GM12878 (cell line): ENCODE results near the gene ADAMTS6. TPM values are rescaled to one million over a fixed set of nuclear protein-coding genes. Genes with fewer than 3 reads are reported as not detected.

Experiments used
- ATAC-seq: fragments of 200-7000 bp; cut with Tn5 transposase; 3 replicates; pipeline ENCODE4 v1.9.1; 2020; ENCODE audit warnings: mild to moderate bottlenecking, moderate library complexity
- BruUV-seq: library from RNA; stranded (reverse); fragments of 400-500 nt; replicated peaks from 2 replicates; lab custom pipeline; 2021; lab: Mats Ljungman, UMichigan
- CTCF ChIA-PET: fragments of 300-600 bp; sonication (Branson Sonifier 250); formaldehyde crosslinking; extraction: SDS; loops from one replicate; lab custom pipeline; 2021; ENCODE audit warnings: inconsistent platforms; lab: Yijun Ruan, JAX
- POLR2A ChIA-PET: fragments of 350-600 bp; formaldehyde crosslinking; extraction: SDS; loops from one replicate; lab custom pipeline; 2021; ENCODE audit warnings: inconsistent platforms; lab: Charles Lee
- RAD21 ChIA-PET: fragments of 300-600 bp; sonication (Branson Sonifier 250); formaldehyde crosslinking; loops from one replicate; lab custom pipeline; 2023; ENCODE audit warnings: antibody characterized with exemption; ENCODE audit not compliant: unreplicated experiment; lab: Charles Lee
- SMC1A ChIA-PET: fragments of 300-600 bp; sonication (Branson Sonifier 250); formaldehyde crosslinking; loops from one replicate; lab custom pipeline; 2023; ENCODE audit not compliant: unreplicated experiment, uncharacterized antibody; lab: Charles Lee
- DNase-seq: peaks from one replicate; pipeline ENCODE4 v3.0.0-alpha.2; 2011; ENCODE audit warnings: low read depth, low spot score
- FAIRE-seq: peaks from 3 replicates; lab custom pipeline; 2011; peaks lifted over from hg19 to GRCh38; lab: Jason Lieb, UNC
- H2AFZ ChIP-seq: 2 replicates; pipeline ENCODE4 v1.6.0; 2011; ENCODE audit warnings: low read depth, low read length, control low read depth; ENCODE audit not compliant: control insufficient read depth
- H3K27ac ChIP-seq: 2 replicates; pipeline ENCODE4 v1.5.1; 2011; ENCODE audit warnings: control low read depth; ENCODE audit not compliant: control insufficient read depth, insufficient read depth
- H3K27me3 ChIP-seq, 2 experiments: replicated peaks in 1 of 2; 2 replicates each; pipeline versions ENCODE4 v1.6.0 to v1.6.1; 2011; ENCODE audit warnings: low read length in 1 of 2; ENCODE audit not compliant: control insufficient read depth in 2 of 2, insufficient read depth in 2 of 2
- H3K36me3 ChIP-seq, 2 experiments: 2 replicates each; pipeline ENCODE4 v1.5.1; 2011; ENCODE audit warnings: low read length in 1 of 2; ENCODE audit not compliant: control insufficient read depth in 2 of 2, insufficient read depth in 2 of 2
- H3K4me1 ChIP-seq: 2 replicates; pipeline ENCODE4 v1.6.1; 2011; ENCODE audit warnings: mild to moderate bottlenecking, low read length, moderate library complexity, mixed read lengths; ENCODE audit not compliant: control insufficient read depth, insufficient read depth
- H3K4me2 ChIP-seq: 2 replicates; pipeline ENCODE4 v1.6.0; 2011; ENCODE audit warnings: control low read depth; ENCODE audit not compliant: control insufficient read depth, insufficient read depth
- H3K4me3 ChIP-seq: fragments of 200-600 bp; sonication (generic); 2 replicates; pipeline ENCODE4 v1.5.1; 2016
- H3K79me2 ChIP-seq: 2 replicates; pipeline ENCODE4 v1.6.0; 2011; ENCODE audit warnings: low read length; ENCODE audit not compliant: control insufficient read depth, insufficient read depth
- H3K9ac ChIP-seq: 2 replicates; pipeline ENCODE4 v1.8.0; 2011; ENCODE audit warnings: low read length, control low read depth, mixed read lengths; ENCODE audit not compliant: control insufficient read depth, insufficient read depth
- H3K9me3 ChIP-seq: replicated peaks from 3 replicates; pipeline ENCODE4 v1.5.1; 2011; ENCODE audit warnings: mild to moderate bottlenecking, low read length; ENCODE audit not compliant: control insufficient read depth, insufficient read depth
- H4K20me1 ChIP-seq: 2 replicates; pipeline ENCODE4 v1.6.0; 2011; ENCODE audit not compliant: control insufficient read depth, insufficient read depth
- CHD4 ChIP-seq: fragments of 200-600 bp; sonication (generic); IDR thresholded peaks from 2 replicates; pipeline ENCODE4 v1.6.1; 2016; ENCODE audit warnings: mild to moderate bottlenecking
- FOXM1 ChIP-seq: IDR thresholded peaks from 2 replicates; pipeline ENCODE4 v1.6.1; 2012; ENCODE audit warnings: low read depth, mild to moderate bottlenecking, inconsistent platforms, low read length, moderate library complexity
- RAD21 ChIP-seq: IDR thresholded peaks from 2 replicates; pipeline ENCODE4 v1.6.1; 2011; ENCODE audit warnings: mild to moderate bottlenecking, low read depth, low read length, moderate library complexity; ENCODE audit not compliant: insufficient read depth
- SPI1 ChIP-seq: IDR thresholded peaks from 2 replicates; pipeline ENCODE4 v1.6.1; 2011; ENCODE audit warnings: low read depth, mild to moderate bottlenecking, low read length, moderate library complexity, borderline replicate concordance; ENCODE audit not compliant: insufficient read depth
- STAT1 ChIP-seq: fragments of 450-650 bp; conservative IDR thresholded peaks from 2 replicates; pipeline ENCODE4 v1.6.1; 2014; ENCODE audit warnings: antibody characterized with exemption, mild to moderate bottlenecking
- whole genome bisulfite sequencing: methylation state at CpG from one replicate; pipeline ENCODE4 v1.1.6; 2016; ENCODE audit warnings: low lambda C conversion rate; ENCODE audit not compliant: insufficient replicate concordance, insufficient coverage; ENCODE audit errors: missing lambda C conversion rate; 5-methylcytosine and 5-hydroxymethylcytosine counted together
- in situ Hi-C: fragments of 300-500 bp; cut with MboI; formaldehyde crosslinking; loops from 9 replicates; pipeline ENCODE4 v1.14.3; 2018; ENCODE audit warnings: mixed read lengths
- intact Hi-C: fragments of 100-400 bp; cut with micrococcal nuclease; formaldehyde crosslinking; loops from one replicate; pipeline ENCODE4 v1.14.2; 2022; ENCODE audit not compliant: unreplicated experiment
- polyA plus RNA-seq, 11 experiments: library from polyadenylated mRNA; depleted of rRNA in 4 of 11; unstranded in 6 of 11; stranded (reverse) in 5 of 11; fragments of >200 nt; fragmentation: Nextera tagmentation in 4 of 11; fragmentation: Illumina TruSeq in 1 of 11; extraction: Ambion mirVana in 4 of 11; extraction: Trizol in 1 of 11; gene quantifications; 1 replicate in 1 of 11; 2 replicates in 10 of 11; pipeline versions ENCODE4 v1.2.1 to v1.2.3, GENCODE V29; 2011 to 2016; ENCODE audit warnings: inconsistent platforms in 2 of 11, missing spikeins in 2 of 11, low read depth in 1 of 11
- total RNA-seq, 4 experiments: library from RNA; depleted of rRNA in 3 of 4; stranded (reverse); fragments of >200 nt in 3 of 4; fragmentation: Illumina TruSeq in 1 of 4; extraction: Trizol in 1 of 4; gene quantifications; 2 replicates each; pipeline versions ENCODE4 v1.2.1 to v1.2.3, GENCODE V29; 2013 to 2021
- TF ChIP-seq, protein P1 (sequence below): fragments of 450-650 bp; IDR thresholded peaks from 2 replicates; pipeline ENCODE4 v1.6.1; 2017; ENCODE audit warnings: antibody characterized with exemption, mild to moderate bottlenecking, moderate library complexity

Gene ADAMTS6
- total and polyA plus RNA-seq, 10 of the 15 experiments (the other 5 are each of a cell fraction or from before 2014, with no cell fraction given) = 1.1 to 12.3 (median 6.5) TPM

GRCh38 chr5:65359981-65360380 is 121.7 kb downstream of the ADAMTS6 start:
- Histone ChIP-seq H3K27ac (no peak overlapping the region), H3K9ac (no peak overlapping the region), H3K27me3 (no peaks in the 10 kb centered on the region), H3K79me2 (no peaks in the 10 kb centered on the region), H2AFZ (no peak overlapping the region; the same call in 1 of the 2 replicates), H3K9me3 (no peaks in the 10 kb centered on the region), H3K4me3 (no peak overlapping the region), H4K20me1 (no peaks in the 10 kb centered on the region), H3K4me1 (no peaks in the 10 kb centered on the region), H3K36me3 (no peaks in the 10 kb centered on the region), H3K4me2 (no peak overlapping the region)
- FAIRE-seq (no peak), DNase-seq (no peak), ATAC-seq (no peak)
- ChIA-PET CTCF (interaction anchor here (1.1 kb wide), 1 partner anchor 122 kb away, joined by 4 read pairs; the partner anchor contains the start of gene ADAMTS6), SMC1A (interaction anchor here (0.9 kb wide), 1 partner anchor 9 kb away, joined by 3 read pairs; no protein-coding TSS in a partner anchor), POLR2A (no interaction called here), RAD21 (no interaction called here)
- intact Hi-C loops = no loop called here
- TF ChIP-seq CHD4 (no peak), STAT1 (no peak), RAD21 (no peak), SPI1 (no peak), FOXM1 (no peak)
- TF ChIP-seq, protein P1, sequence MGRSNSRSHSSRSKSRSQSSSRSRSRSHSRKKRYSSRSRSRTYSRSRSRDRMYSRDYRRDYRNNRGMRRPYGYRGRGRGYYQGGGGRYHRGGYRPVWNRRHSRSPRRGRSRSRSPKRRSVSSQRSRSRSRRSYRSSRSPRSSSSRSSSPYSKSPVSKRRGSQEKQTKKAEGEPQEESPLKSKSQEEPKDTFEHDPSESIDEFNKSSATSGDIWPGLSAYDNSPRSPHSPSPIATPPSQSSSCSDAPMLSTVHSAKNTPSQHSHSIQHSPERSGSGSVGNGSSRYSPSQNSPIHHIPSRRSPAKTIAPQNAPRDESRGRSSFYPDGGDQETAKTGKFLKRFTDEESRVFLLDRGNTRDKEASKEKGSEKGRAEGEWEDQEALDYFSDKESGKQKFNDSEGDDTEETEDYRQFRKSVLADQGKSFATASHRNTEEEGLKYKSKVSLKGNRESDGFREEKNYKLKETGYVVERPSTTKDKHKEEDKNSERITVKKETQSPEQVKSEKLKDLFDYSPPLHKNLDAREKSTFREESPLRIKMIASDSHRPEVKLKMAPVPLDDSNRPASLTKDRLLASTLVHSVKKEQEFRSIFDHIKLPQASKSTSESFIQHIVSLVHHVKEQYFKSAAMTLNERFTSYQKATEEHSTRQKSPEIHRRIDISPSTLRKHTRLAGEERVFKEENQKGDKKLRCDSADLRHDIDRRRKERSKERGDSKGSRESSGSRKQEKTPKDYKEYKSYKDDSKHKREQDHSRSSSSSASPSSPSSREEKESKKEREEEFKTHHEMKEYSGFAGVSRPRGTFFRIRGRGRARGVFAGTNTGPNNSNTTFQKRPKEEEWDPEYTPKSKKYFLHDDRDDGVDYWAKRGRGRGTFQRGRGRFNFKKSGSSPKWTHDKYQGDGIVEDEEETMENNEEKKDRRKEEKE = no peak
- BruUV-seq = no TSS peak
- in situ Hi-C loops = no loop called here
- 31% methylated on average over 5 of the region's 5 CpGs for WGBS
